ENCODE data around the gene ZNF273. TPM values are rescaled to one million over a fixed set of nuclear protein-coding genes. Genes with fewer than 3 reads are reported as not detected.

Gene ZNF273
- total RNA-seq, 6 experiments from 2014 or later, result 0.24 to 1.00 (median 0.78) TPM

- 20% methylated on average over 19 of the region's 55 CpGs for WGBS (ENCODE audit: insufficient coverage, low coverage, low lambda C conversion rate, missing lambda C conversion rate)
- no peaks in the 10 kb centered on the region for H3K9me3 ChIP-seq
- DNase-seq, result peak in 2 of 3 donors; percentile 48 to 54
These were observed 20.5 kb upstream of the ZNF273 start for GRCh38 chr7:64882341-64883112.

GRCh38 chr7:64883113-64883905 lies 19.8 kb upstream of the ZNF273 start:
- 64% methylated on average over 16 of the region's 38 CpGs for WGBS (ENCODE audit: insufficient coverage, low coverage, low lambda C conversion rate, missing lambda C conversion rate)
- H3K36me3 ChIP-seq, result no peaks in the 10 kb centered on the region
- ATAC-seq, result no peak
- peaks cover 0 to 3% (median 0%) of the 10 kb centered on the region in 4 donors for H3K4me1 ChIP-seq
- intact Hi-C loops (cut with DNase I), result no loop called here
- no peak for DNase-seq
- no peaks in the 10 kb centered on the region for H3K27me3 ChIP-seq
- H3K27ac ChIP-seq, result no peak overlapping the region
- H3K9me3 ChIP-seq, result no peaks in the 10 kb centered on the region
- peak overlapping the region; percentile 8 to 39 (median 14) for H3K4me3 ChIP-seq
- TF ChIP-seq CTCF (IDR thresholded peaks at IDR 0.05), result no peak
- TF ChIP-seq POLR2A (IDR thresholded peaks at IDR 0.05), result no peak

More at GRCh38 chr7:64882341-64883112, 20.5 kb upstream of the ZNF273 start:
- no peaks in the 10 kb centered on the region for H3K27me3 ChIP-seq
- no peaks in the 10 kb centered on the region for H3K4me1 ChIP-seq
- intact Hi-C loops (cut with DNase I), result no loop called here
- ATAC-seq, result peak; percentile 61 to 79 (median 72)
- no peak overlapping the region for H3K27ac ChIP-seq
- TF ChIP-seq CTCF (IDR thresholded peaks at IDR 0.05), result no peak
- no peak for TF ChIP-seq POLR2A (IDR thresholded peaks at IDR 0.05)
- H3K36me3 ChIP-seq, result no peaks in the 10 kb centered on the region
- H3K4me3 ChIP-seq, result peak overlapping the region; percentile 8 to 39 (median 14)

DNA sequence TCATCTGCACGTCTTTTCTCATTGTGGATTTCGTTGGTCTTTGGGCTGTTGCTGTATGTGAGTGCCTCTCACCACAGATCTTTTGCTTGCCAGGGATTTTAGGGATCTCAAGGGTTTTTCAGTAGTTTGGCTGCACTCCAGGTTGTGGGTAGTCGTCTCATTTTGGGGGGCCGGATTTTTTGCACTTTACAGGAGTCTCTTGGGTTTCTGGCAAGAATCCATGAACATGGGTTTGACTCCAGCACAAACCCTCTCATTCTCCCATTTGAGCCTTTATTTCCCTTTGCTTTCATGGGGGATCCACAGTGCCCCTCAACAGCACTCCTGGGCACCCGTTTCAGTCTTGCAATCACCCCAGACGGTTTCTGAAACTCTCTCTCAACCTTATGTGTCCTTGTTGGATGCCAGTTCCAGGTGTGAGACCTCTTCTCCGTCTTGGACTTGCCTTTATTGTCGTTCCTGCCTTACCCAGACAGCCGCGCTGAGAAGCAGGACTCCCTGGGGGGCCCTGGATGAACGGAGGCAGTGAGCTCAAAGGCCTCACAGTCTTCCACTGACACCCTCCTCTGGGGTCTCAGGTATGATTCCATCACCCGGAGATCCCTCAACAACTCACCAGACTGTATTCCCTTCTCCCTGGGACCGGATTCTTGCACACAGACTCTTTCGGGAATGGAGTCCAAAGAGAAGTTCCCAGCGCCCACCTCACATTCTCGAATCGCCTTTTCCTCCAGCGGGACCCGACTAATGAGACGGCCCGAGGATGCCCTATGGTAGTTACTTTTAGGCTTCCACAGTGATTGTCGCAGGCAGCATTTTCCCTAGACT lies 18.8 kb upstream of the ZNF273 start:
- WGBS (ENCODE audit: insufficient coverage, low coverage, low lambda C conversion rate, missing lambda C conversion rate), result 38% methylated on average over 10 of the region's 22 CpGs
- H3K4me3 ChIP-seq, result no peak overlapping the region
- H3K27ac ChIP-seq, result no peak overlapping the region
- no peaks in the 10 kb centered on the region for H3K9me3 ChIP-seq
- no peak for TF ChIP-seq CTCF (IDR thresholded peaks at IDR 0.05)
- no peak for ATAC-seq
- intact Hi-C loops (cut with DNase I), result no loop called here
- DNase-seq, result peak in 1 of 3 donors; percentile 16
- H3K4me1 ChIP-seq, result peaks cover 0 to 12% (median 0%) of the 10 kb centered on the region in 4 donors
- no peaks in the 10 kb centered on the region for H3K36me3 ChIP-seq
- H3K27me3 ChIP-seq, result no peaks in the 10 kb centered on the region

DNA sequence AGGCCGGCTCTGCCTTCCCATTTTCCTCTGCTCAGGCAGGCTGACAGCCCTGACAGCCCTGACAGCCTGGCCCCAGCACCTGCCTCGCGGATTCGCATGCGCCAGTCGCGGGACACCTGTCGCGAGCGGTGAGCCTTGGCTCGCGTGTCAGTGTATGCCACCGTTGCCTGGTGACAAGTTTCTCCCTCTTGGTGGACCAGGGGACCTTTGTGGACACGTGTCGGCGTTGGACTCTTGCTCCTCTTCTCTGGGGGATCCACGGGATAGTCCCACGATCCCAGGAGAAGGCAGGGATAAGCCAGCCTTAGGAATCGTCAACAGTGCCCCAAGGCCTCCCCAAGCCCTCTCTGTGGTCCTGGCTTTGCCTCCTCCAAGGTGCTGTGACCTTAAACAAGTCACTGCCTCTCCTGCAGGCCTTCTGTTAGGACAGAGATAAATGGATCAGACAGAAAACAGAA lies 18.1 kb upstream of the ZNF273 start:
- Histone ChIP-seq H3K36me3 (no peaks in the 10 kb centered on the region), H3K9me3 (no peaks in the 10 kb centered on the region), H3K27ac (no peak overlapping the region), H3K4me3 (no peak overlapping the region), H3K4me1 (peaks cover 0 to 14% (median 0%) of the 10 kb centered on the region in 4 donors), H3K27me3 (no peaks in the 10 kb centered on the region)
- intact Hi-C loops (cut with DNase I), result no loop called here
- no peak for TF ChIP-seq CTCF (IDR thresholded peaks at IDR 0.05)
- no peak for TF ChIP-seq POLR2A (IDR thresholded peaks at IDR 0.05)
- ATAC-seq (no peak), DNase-seq (peak in 1 of 3 donors; percentile 27)
- 0% methylated on average over 1 of the region's 19 CpGs for WGBS (ENCODE audit: insufficient coverage, low coverage, low lambda C conversion rate, missing lambda C conversion rate)

All from right lobe of liver (tissue), 6 donors.